Measurements from ENCODE around the gene RPL32. TPM values are rescaled to one million over a fixed set of nuclear protein-coding genes. Genes with fewer than 3 reads are reported as not detected.

RPL32 gene
- total RNA-seq, 1 experiment from 2014 or later = 2,021 TPM

GRCh38 chr3:12824299-12824698, 17.1 kb downstream of the RPL32 start:
- WGBS (ENCODE audit: extremely low coverage, insufficient read length, low lambda C conversion rate) = no CpG with 5 or more reads among the region's 7 CpGs
- no peak overlapping the region for H3K4me3 Mint-ChIP-seq
- no peaks in the 10 kb centered on the region for H3K27me3 ChIP-seq (ENCODE audit: insufficient read depth, low read length)
- no peaks in the 10 kb centered on the region for H3K79me1 ChIP-seq (ENCODE audit: insufficient read depth, low read depth, low read length, poor library complexity, severe bottlenecking)
- no peak overlapping the region for H3K14ac ChIP-seq (ENCODE audit: insufficient read depth, low read length)
- H2BK15ac ChIP-seq (ENCODE audit: low read depth, low read length) = no peak overlapping the region
- no peaks in the 10 kb centered on the region for H4K20me1 ChIP-seq (ENCODE audit: control insufficient read depth, insufficient read depth, insufficient read length)
- no peak overlapping the region for H3K18ac ChIP-seq (ENCODE audit: insufficient read length, low read depth, low read length)
- no peaks in the 10 kb centered on the region for H3K4me1 ChIP-seq (ENCODE audit: insufficient read depth, low read length)
- H3T11ph ChIP-seq (ENCODE audit: low read length) = no peak overlapping the region
- no peak for DNase-seq
- H2BK20ac ChIP-seq (ENCODE audit: low read depth, low read length, poor library complexity, severe bottlenecking) = no peak overlapping the region
- no peak overlapping the region for H2BK12ac ChIP-seq (ENCODE audit: insufficient read length, low read depth, low read length)
- H3K56ac ChIP-seq (ENCODE audit: insufficient read length, low read depth, low read length) = no peak overlapping the region
- H3K9me3 ChIP-seq (ENCODE audit: control insufficient read depth, low read depth, low read length) = no peaks in the 10 kb centered on the region
- peaks cover 7 to 9% of the 10 kb centered on the region in 2 experiments; a peak in 3 of 4 replicates for H3K4me1 Mint-ChIP-seq
- H3K23ac ChIP-seq (ENCODE audit: insufficient read length, low read depth, low read length) = no peak overlapping the region
- H3K27ac ChIP-seq (ENCODE audit: insufficient read length, low read depth, low read length) = no peak overlapping the region
- H3K27ac Mint-ChIP-seq = no peak overlapping the region
- H4K91ac ChIP-seq (ENCODE audit: insufficient read length, low read depth, low read length) = no peak overlapping the region
- no peak overlapping the region for H4K5ac ChIP-seq (ENCODE audit: insufficient read length, low read depth, low read length)
- no peak overlapping the region for H3K4me2 ChIP-seq (ENCODE audit: insufficient read depth, insufficient read length, low read length)
- TF ChIP-seq CTCF (conservative IDR thresholded peaks at IDR 0.05) = no peak
- H3K23me2 ChIP-seq (ENCODE audit: insufficient read length, low read depth, low read length, poor library complexity, severe bottlenecking) = no peaks in the 10 kb centered on the region
- H2BK5ac ChIP-seq (ENCODE audit: insufficient read length, low read length) = no peak overlapping the region
- H3K9ac ChIP-seq (ENCODE audit: extremely low read depth, insufficient read length, low read length) = no peak overlapping the region
- H2AK5ac ChIP-seq (ENCODE audit: insufficient read length, low read length) = no peak overlapping the region
- H3K4ac ChIP-seq (ENCODE audit: low read depth, low read length) = no peak overlapping the region
- H3K79me2 ChIP-seq (ENCODE audit: insufficient read depth, low read length) = no peaks in the 10 kb centered on the region
- H3K27me3 Mint-ChIP-seq (ENCODE audit: low read depth) = no peaks in the 10 kb centered on the region; the same call in 1 of the 2 replicates
- H4K8ac ChIP-seq (replicated peaks; ENCODE audit: insufficient read length, low read depth, low read length) = no peak overlapping the region
- H2BK120ac ChIP-seq (ENCODE audit: low read depth, low read length, poor library complexity, severe bottlenecking) = no peak overlapping the region
- peaks cover 0 to 5% (median 3%) of the 10 kb centered on the region in 3 experiments for H3K36me3 Mint-ChIP-seq (ENCODE audit: insufficient read depth in 1 of 3, low read depth in 3 of 3)
- no peaks in the 10 kb centered on the region for H3K9me3 Mint-ChIP-seq
- H2AFZ ChIP-seq (ENCODE audit: low read length) = no peak overlapping the region
